22Rv1 (cell line): ENCODE measurements around the gene UBE2QL1.

Source experiments
- CTCF ChIP-seq: fragments of 450-650 bp; IDR thresholded peaks from 2 replicates; pipeline ENCODE4 v1.5.1; 2017; ENCODE audit warnings: mild to moderate bottlenecking
- ZFX ChIP-seq: fragments of 450-650 bp; IDR thresholded peaks from 2 replicates; pipeline ENCODE4 v1.6.1; 2017; ENCODE audit warnings: antibody characterized with exemption, borderline replicate concordance

GRCh38 chr5:6480133-6481051, 31.7 kb downstream of the UBE2QL1 start:
- TF ChIP-seq CTCF, result no peak
- no peak for TF ChIP-seq ZFX
